ENCODE results near the gene ALDOB.

The ALDOB gene

GRCh38 chr9:101428909-101429308, 6.7 kb downstream of the ALDOB start:
- in situ Hi-C loops (cut with HindIII; ENCODE audit: low sequenced_read_pairs) = no loop called here

- in situ Hi-C loops (cut with HindIII; ENCODE audit: low sequenced_read_pairs) = no loop called here
Measured at GRCh38 chr9:101427957-101428655, 7.5 kb downstream of the ALDOB start.

DNA sequence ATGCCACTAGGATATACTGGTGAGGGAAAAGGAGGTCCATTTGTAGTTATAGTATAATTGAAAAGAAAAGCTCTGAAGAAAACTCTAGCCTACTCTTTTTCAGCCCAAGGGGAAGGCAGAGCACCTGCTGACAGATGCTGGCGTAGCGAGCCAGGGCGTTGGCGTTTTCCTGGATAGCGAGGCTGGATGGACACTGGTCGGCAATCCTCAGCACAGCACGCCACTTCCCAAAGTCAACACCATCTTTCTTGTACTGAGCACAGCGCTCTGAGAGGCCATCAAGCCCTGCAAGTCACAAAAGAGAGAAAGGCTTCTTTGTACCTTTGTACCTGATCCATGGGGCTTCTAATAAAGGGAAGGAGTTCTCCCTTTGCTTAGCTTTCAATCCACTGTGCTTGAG, 8.2 kb downstream of the ALDOB start:
- in situ Hi-C loops (cut with HindIII; ENCODE audit: low sequenced_read_pairs) = no loop called here

DNA sequence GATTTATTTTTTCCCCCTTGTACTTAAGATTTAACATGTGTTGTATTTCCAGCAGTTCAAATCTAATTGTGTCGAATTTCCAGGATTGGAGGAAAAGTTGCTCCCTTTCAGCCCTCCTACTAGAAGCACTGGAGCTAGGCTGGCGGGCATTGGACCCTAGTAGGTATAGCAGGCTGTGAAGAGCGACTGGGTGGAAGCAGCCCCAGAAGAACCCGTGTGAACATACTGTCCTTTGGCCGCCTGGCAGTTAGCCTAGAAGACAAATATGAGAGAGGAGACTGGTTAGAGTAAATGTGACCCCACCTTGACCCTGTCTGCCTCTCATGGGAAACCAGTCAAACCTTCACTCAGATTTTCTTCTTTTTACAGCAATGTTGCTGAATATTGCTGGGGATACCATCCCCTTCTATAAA, 13.9 kb downstream of the ALDOB start:
- in situ Hi-C loops (cut with HindIII; ENCODE audit: low sequenced_read_pairs) = no loop called here

DNA sequence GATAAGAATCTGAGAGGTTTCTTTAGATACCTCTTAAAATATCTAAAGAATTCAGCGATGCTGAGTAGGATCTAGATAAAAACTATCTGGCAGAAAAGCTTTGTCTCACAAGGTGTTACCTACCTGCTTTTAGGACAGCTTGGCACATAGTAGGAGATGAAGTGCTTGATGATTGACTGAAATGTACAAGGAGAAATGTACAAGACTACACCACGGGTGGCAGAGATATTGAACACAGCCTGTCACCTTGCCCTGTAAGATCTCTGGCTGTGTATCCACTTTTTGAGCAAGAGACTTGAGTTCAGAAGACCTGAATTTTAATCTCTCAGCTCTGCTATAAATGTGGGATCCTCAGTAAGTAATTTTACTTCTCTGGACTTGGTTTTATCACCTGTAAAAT, 15.7 kb downstream of the ALDOB start:
- in situ Hi-C loops (cut with HindIII; ENCODE audit: low sequenced_read_pairs) = no loop called here

DNA sequence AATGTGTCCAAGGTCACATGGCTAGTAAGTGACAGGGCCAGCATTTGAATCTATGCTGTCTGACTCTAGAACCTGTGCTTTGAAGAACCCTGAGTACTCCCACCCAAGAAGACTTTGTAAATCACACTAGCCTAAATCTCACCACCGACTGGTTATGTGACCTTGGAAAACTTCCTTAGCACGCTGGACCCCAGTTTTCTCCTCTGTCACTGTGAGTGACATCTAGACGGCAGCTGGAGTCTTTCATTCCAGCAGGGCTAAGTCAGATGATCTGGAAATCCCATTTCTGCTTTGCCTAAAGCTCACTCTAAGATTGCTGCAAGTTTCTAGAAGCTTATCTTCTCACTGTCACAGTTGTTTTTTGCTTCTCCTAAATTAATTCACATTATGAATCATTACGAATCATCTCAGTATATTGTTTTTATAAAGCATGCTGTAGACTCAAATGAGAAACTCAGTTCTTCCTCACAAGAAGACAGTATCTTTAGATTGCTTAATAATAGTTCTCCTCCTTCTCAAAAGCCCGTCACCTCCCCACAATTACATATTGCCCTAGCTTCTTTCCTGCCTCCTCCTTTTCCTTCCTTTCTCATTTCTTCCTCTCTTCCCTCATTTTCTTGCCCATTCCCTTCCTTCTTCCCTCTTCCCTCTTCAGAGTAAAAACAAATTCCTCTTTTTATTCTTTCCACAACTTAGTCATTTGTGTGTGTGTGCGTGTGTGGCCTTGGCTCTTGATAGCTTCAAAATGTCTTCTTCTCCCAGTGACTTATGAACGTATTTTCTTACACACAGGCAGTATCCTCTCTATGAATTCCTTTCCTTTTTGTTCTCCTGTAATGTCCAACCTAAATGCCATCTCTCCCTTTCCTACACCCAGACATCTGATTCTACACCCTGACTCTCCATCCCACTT, 16.8 kb downstream of the ALDOB start:
- in situ Hi-C loops (cut with HindIII; ENCODE audit: low sequenced_read_pairs) = no loop called here

DNA sequence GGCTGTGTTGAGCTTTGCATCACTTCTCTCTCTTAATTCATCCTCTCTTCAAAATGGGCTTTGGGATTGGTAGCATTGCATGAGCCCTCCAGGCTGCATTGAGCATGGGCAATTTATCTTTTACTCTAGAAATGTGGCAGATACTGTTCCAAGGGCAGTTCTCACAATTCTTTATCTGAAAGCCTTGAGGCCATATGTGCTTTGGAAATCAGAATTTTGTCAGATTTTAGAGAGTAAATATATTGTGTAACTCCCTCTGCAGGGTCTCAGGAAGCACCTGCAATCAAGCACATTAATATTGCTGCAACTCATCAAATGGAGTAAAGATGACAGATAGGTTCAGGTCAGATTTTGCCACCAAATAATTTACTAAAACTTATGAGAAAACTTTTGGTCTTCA, 17.6 kb downstream of the ALDOB start:
- in situ Hi-C loops (cut with HindIII; ENCODE audit: low sequenced_read_pairs) = no loop called here

DNA sequence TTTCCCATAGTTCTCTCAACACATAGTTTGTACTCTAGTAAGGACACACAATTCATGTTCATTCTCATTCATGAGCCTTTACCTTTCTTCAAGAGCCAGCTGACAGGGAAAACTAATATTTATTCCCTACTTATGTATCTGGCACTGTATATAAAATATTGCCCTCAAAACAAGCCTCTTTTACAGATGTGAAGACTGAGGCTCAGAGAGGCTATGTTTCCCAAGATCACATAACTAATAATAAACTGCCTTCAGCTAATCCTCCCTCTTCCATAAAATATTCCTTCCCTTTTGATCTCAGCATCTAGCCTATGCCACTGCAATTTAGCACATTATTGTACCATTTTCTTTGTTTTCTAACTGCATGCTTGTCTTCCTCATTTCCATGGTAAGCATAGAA, 18.2 kb downstream of the ALDOB start:
- in situ Hi-C loops (cut with HindIII; ENCODE audit: low sequenced_read_pairs) = no loop called here

- in situ Hi-C loops (cut with HindIII; ENCODE audit: low sequenced_read_pairs) = no loop called here
Measured at GRCh38 chr9:101415578-101415977, 20.0 kb downstream of the ALDOB start.

DNA sequence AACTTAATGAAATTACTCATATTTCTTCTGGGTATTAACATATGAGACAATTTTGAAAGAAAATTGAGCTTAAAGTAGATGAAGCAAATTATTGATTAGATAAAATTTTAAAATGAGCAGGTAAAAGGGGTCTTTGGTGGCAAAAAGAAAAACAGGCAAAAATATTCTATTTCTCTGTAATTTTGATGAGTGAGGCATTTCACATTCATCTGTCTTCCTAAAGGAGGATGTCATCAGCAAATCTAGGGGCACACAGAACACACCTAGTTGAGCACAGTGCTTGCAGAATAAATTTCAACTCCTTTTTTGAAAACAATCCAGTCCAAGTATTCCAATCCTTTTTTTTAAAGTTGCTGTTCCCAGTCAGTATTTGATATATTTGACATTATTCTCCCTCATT, 20.7 kb downstream of the ALDOB start:
- in situ Hi-C loops (cut with HindIII; ENCODE audit: low sequenced_read_pairs) = no loop called here

- in situ Hi-C loops (cut with HindIII; ENCODE audit: low sequenced_read_pairs) = no loop called here
Measured at GRCh38 chr9:101409079-101409477, 26.5 kb downstream of the ALDOB start.

DNA sequence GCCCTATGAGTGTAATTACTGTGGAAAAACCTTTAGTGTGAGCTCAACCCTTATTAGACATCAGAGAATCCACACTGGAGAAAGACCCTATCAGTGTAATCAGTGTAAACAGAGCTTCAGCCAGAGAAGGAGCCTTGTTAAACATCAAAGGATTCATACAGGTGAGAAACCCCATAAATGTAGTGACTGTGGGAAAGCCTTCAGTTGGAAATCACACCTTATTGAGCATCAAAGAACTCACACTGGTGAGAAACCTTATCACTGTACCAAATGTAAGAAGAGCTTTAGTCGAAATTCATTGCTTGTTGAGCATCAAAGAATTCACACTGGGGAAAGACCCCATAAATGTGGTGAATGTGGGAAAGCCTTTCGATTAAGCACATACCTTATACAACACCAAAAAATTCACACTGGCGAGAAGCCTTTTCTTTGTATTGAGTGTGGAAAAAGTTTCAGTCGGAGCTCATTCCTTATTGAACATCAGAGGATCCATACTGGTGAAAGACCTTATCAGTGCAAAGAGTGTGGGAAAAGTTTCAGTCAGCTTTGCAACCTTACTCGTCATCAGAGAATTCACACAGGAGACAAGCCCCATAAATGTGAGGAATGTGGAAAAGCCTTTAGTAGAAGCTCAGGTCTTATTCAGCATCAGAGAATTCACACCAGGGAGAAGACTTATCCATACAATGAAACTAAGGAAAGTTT, 27.0 kb downstream of the ALDOB start:
- in situ Hi-C loops (cut with HindIII; ENCODE audit: low sequenced_read_pairs) = no loop called here

GRCh38 chr9:101403516-101404285, 31.9 kb downstream of the ALDOB start:
- in situ Hi-C loops (cut with HindIII; ENCODE audit: low sequenced_read_pairs) = no loop called here

DNA sequence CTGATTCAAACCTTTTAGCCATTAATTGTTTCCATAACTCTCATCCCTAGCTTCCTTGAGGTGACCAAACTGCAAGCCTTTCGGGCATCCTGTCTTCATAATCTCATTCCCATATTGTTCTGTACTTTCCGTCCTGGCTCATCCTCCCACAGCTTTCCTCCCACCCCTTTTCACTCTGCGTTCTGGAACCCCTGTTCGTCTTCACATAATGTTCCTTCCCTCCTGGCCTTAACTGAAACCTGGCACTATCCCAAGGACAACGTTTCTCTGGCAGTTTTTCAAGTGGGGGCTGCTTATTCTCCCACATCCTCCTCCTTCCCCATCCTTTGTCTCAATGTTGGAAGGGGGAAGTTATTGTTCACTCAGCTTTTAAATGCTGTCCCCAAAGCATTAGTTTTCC, 35.5 kb downstream of the ALDOB start:
- in situ Hi-C loops (cut with HindIII; ENCODE audit: low sequenced_read_pairs) = no loop called here

- in situ Hi-C loops (cut with HindIII; ENCODE audit: low sequenced_read_pairs) = no loop called here
Measured at GRCh38 chr9:101399643-101399970, 36.0 kb downstream of the ALDOB start.

GRCh38 chr9:101398930-101399642, 36.5 kb downstream of the ALDOB start:
- in situ Hi-C loops (cut with HindIII; ENCODE audit: low sequenced_read_pairs) = no loop called here

GRCh38 chr9:101398068-101398929, 37.3 kb downstream of the ALDOB start, which contains the start of the genes MRPL50 and ZNF189:
Gene MRPL50, minus strand, starts transcription at chr9:101398618. Its CDS starts 26 bp downstream, at chr9:101398592.
Gene ZNF189, plus strand, starts transcription at chr9:101398851. Its CDS starts 306 bp downstream, at chr9:101399157.
- in situ Hi-C loops (cut with HindIII; ENCODE audit: low sequenced_read_pairs) = no loop called here

GRCh38 chr9:101397746-101398067, 37.9 kb downstream of the ALDOB start:
- in situ Hi-C loops (cut with HindIII; ENCODE audit: low sequenced_read_pairs) = no loop called here

- in situ Hi-C loops (cut with HindIII; ENCODE audit: low sequenced_read_pairs) = no loop called here
Measured at GRCh38 chr9:101394687-101395086, 40.9 kb downstream of the ALDOB start.
